GM13976 (cell line): ENCODE data around the gene CD3E.

Source experiments
- DNase-seq: peaks from one replicate; pipeline ENCODE4 v3.0.0; 2012; ENCODE audit warnings: low spot score
- CTCF ChIP-seq: IDR thresholded peaks from 2 replicates; pipeline ENCODE4 v1.5.1; 2012; ENCODE audit warnings: borderline replicate concordance, mild to moderate bottlenecking; ENCODE audit not compliant: insufficient read depth; ENCODE audit errors: extremely low read depth, missing control alignments, control extremely low read depth
- in situ Hi-C: fragments of 300-500 bp; cut with MboI; formaldehyde crosslinking; loops from one replicate; pipeline ENCODE4 v1.12.0; 2022; ENCODE audit warnings: low sequenced_read_pairs, mixed read lengths, inconsistent platforms; ENCODE audit not compliant: unreplicated experiment

The CD3E gene

DNA sequence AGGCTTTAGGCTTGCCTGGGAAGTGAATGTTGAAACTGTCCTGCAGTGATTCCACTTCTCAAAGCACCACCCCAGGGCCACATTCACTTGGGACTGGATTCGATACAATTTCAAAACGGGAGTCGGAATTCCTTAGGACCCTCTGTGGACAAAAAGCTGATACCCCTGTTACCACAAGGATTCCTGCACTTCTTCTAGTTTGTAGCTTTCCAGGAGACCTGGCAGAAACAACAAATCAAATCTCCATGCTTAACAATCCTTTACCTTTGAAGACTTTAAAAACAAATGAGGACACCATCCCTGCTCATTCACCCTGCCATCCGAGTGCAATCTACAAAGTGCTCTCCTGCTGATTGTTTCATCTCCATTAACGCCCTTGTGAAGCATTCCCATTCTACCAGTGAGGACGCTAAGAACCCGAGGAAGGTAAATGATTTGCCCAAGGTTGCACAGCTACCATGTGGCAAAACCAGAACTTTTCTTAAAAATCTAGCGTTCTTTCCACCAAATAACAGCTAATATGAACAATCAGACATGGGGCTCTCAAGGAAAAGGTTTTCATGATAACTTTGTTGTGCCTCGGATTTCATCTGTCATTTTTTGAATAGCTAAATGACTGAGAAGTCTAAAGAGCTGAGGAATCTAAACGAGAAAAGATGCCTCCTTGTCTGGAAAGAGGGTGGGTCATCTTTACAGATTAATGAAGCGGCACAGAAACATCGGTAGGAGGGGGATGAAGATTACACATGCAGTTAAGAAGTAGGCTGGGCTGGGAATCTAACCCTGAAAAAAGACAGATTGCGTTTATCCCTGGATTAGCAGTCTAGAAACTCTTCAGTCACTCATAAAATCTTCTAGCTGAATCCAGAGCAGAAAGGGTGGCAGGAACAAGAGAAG, 39.7 kb upstream of the CD3E start:
- no peak for TF ChIP-seq CTCF
- no peak for DNase-seq
- in situ Hi-C loops: no loop called here

- in situ Hi-C loops: no loop called here
- TF ChIP-seq CTCF: no peak
Measured at GRCh38 chr11:118265954-118266353, 38.6 kb upstream of the CD3E start.

GRCh38 chr11:118267486-118267885, 37.0 kb upstream of the CD3E start:
- in situ Hi-C loops: no loop called here
- DNase-seq: no peak
- no peak for TF ChIP-seq CTCF

More at GRCh38 chr11:118265954-118266353, 38.6 kb upstream of the CD3E start:
- no peak for DNase-seq

GRCh38 chr11:118272001-118272400, 32.5 kb upstream of the CD3E start:
- DNase-seq: no peak
- in situ Hi-C loops: no loop called here
- no peak for TF ChIP-seq CTCF

- in situ Hi-C loops: no loop called here
- DNase-seq: no peak
- TF ChIP-seq CTCF: no peak
Measured at GRCh38 chr11:118274186-118274585, 30.3 kb upstream of the CD3E start.

- in situ Hi-C loops: no loop called here
- no peak for TF ChIP-seq CTCF
- DNase-seq: no peak
Measured at GRCh38 chr11:118275176-118275575, 29.4 kb upstream of the CD3E start.
